ENCODE measurements around the gene SDK2. TPM values are rescaled to one million over a fixed set of nuclear protein-coding genes. Genes with fewer than 3 reads are reported as not detected.

The SDK2 gene
- total and polyA plus RNA-seq, 2 of the 8 experiments (the other 6 are each of a cell fraction or from before 2014, with no cell fraction given), result 3.9 to 4.1 TPM

DNA sequence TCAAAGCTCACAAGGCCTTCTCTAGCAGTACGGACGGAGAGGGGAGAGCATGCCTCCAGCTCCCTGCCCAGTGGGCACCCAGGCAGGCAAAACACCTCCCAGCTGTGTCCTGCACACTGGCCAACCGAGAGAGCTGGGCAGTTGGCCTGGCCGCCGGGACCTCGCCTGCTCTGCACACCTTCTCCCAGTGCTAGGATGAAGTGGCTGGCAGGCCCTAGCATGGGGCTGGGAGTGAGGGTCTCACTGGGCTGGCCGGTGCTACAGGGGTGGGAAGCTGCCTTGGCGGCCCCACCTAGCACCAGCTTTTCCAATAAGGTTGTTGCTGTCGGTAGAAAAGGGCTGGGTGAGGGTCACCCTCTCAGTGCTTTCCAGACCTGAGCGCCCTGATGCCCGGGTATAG is 60.2 kb downstream of the SDK2 start:
- no peak overlapping the region for H2BK12ac ChIP-seq (ENCODE audit: low read depth, low read length)
- no peaks in the 10 kb centered on the region; a peak in 1 of 7 replicates for H3K27me3 ChIP-seq (replicated peaks in 1 of 4; ENCODE audit: control insufficient read depth in 3 of 4, extremely low read depth in 1 of 4, insufficient read depth in 3 of 4, low read length in 3 of 4)
- TF ChIP-seq PHF8 (conservative IDR thresholded peaks at IDR 0.05; ENCODE audit: low read depth, low read length) (no peak), YY1 (IDR thresholded peaks at IDR 0.05; ENCODE audit: low read depth, low read length) (no peak), TBP (IDR thresholded peaks at IDR 0.05; ENCODE audit: low read depth, low read length) (no peak), HDAC6 (IDR thresholded peaks at IDR 0.05; ENCODE audit: low read depth, low read length) (no peak)
- TF ChIP-seq, protein P1, sequence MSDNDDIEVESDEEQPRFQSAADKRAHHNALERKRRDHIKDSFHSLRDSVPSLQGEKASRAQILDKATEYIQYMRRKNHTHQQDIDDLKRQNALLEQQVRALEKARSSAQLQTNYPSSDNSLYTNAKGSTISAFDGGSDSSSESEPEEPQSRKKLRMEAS (IDR thresholded peaks at IDR 0.05), result no peak
- TF ChIP-seq, protein P2, sequence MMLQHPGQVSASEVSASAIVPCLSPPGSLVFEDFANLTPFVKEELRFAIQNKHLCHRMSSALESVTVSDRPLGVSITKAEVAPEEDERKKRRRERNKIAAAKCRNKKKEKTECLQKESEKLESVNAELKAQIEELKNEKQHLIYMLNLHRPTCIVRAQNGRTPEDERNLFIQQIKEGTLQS (IDR thresholded peaks at IDR 0.05; ENCODE audit: insufficient read depth, low read depth, low read length), result no peak

More for the DNA sequence above, 60.2 kb downstream of the SDK2 start:
- H4K8ac ChIP-seq (ENCODE audit: extremely low read depth, insufficient read depth, low read length), result no peak overlapping the region
- no peak for DNase-seq (ENCODE audit: low read depth in 1 of 2, low spot score in 2 of 2)
- H4K20me1 ChIP-seq (replicated peaks in 1 of 2; ENCODE audit: control insufficient read depth in 1 of 2, insufficient read depth in 2 of 2, low read length in 2 of 2), result no peaks in the 10 kb centered on the region
- ChIA-PET POLR2A (ENCODE audit: partially characterized antibody) (no interaction called here), CTCF (ENCODE audit: partially characterized antibody) (interaction anchor here (0.8 to 7.7 kb wide), 13 partner anchors 8 to 135 kb away, joined by 3 to 56 read pairs (median 13); no protein-coding TSS in a partner anchor)
- H3K18ac ChIP-seq (ENCODE audit: extremely low read depth, low read length), result no peak overlapping the region
- H3K23ac ChIP-seq (ENCODE audit: insufficient read length), result no peak overlapping the region
- H3K4ac ChIP-seq (replicated peaks; ENCODE audit: insufficient read length, low read depth, low read length), result peak overlapping the region; percentile 34
- H3K23me2 ChIP-seq (ENCODE audit: low read depth, low read length), result no peaks in the 10 kb centered on the region
- no peak overlapping the region for H4K5ac ChIP-seq (ENCODE audit: insufficient read length, low read depth, low read length)
- no peak overlapping the region for H2BK120ac ChIP-seq (replicated peaks; ENCODE audit: low read depth, low read length)
- no peaks in the 10 kb centered on the region for H3K79me1 ChIP-seq (ENCODE audit: low read depth, low read length)
- H4K91ac ChIP-seq (replicated peaks; ENCODE audit: insufficient read length, low read length), result no peak overlapping the region
- H3K79me2 ChIP-seq (ENCODE audit: control insufficient read depth in 1 of 2, insufficient read depth in 2 of 2, low read length in 2 of 2), result no peaks in the 10 kb centered on the region; a peak in 1 of 4 replicates
- no peak overlapping the region for H2BK20ac ChIP-seq (ENCODE audit: low read length)
- H2BK15ac ChIP-seq (ENCODE audit: low read length), result peak overlapping the region; percentile 16; the same call in 1 of the 2 replicates
- H3K9me3 ChIP-seq (ENCODE audit: insufficient read depth in 2 of 2, low read depth in 1 of 2, low read length in 1 of 2), result no peaks in the 10 kb centered on the region
- H3K4me2 ChIP-seq (ENCODE audit: insufficient read depth in 1 of 2, low read depth in 2 of 2, low read length in 2 of 2), result no peak overlapping the region
- H3K4me3 ChIP-seq (ENCODE audit: extremely low read depth in 1 of 4, insufficient read depth in 2 of 4, low read depth in 3 of 4, low read length in 4 of 4), result no peak overlapping the region
- no peak overlapping the region for H2AFZ ChIP-seq (ENCODE audit: low read length)
- no peak for FAIRE-seq
- no peaks in the 10 kb centered on the region for H3K36me3 ChIP-seq (ENCODE audit: control insufficient read depth in 2 of 4, insufficient read depth in 4 of 4, low read length in 3 of 4)
- no peak overlapping the region; the same call in 1 of the 2 replicates for H2BK5ac ChIP-seq (ENCODE audit: low read depth, low read length)
- no peak overlapping the region for H3K9ac ChIP-seq (replicated peaks in 1 of 4; ENCODE audit: extremely low read depth in 1 of 4, low read depth in 3 of 4, low read length in 3 of 4)
- H3K27ac ChIP-seq (ENCODE audit: low read depth, low read length), result no peak overlapping the region
- H2AK5ac ChIP-seq (ENCODE audit: low read depth, low read length), result no peak overlapping the region
- peaks cover 0 to 31% (median 8%) of the 10 kb centered on the region in 4 experiments; a peak in 6 of 7 replicates for H3K4me1 ChIP-seq (replicated peaks in 1 of 4; ENCODE audit: control insufficient read depth in 3 of 4, insufficient read depth in 4 of 4, low read length in 3 of 4)
- 89% methylated on average over 11 of the region's 11 CpGs; no CpG with 5 or more reads in 1 of the 2 experiments for WGBS, 2 experiments (ENCODE audit: extremely low coverage in 1 of 2, insufficient coverage in 1 of 2, insufficient read length in 1 of 2, insufficient replicate concordance in 2 of 2, low coverage in 1 of 2, low lambda C conversion rate in 2 of 2, missing lambda C conversion rate in 1 of 2)
- H3K56ac ChIP-seq (replicated peaks; ENCODE audit: insufficient read length, low read depth, low read length), result no peak overlapping the region
- no peak overlapping the region for H3K14ac ChIP-seq (ENCODE audit: insufficient read length)
